ENCODE data around the gene FNBP1. TPM values are rescaled to one million over a fixed set of nuclear protein-coding genes. Genes with fewer than 3 reads are reported as not detected.

The FNBP1 gene
- total and polyA plus RNA-seq, 8 donors = 5.3 to 18.5 (median 7.1) TPM

GRCh38 chr9:130078547-130078946 is 35.6 kb upstream of the FNBP1 start:
- no peak for FAIRE-seq

GRCh38 chr9:130073373-130073772 is 30.4 kb upstream of the FNBP1 start:
- Histone ChIP-seq H3K27ac (peak overlapping the region in 2 of 4 donors; percentile 37 to 60), H3K4me3 (no peak overlapping the region), H3K9me3 (no peaks in the 10 kb centered on the region), H3K36me3 (peaks cover 0 to 19% (median 6%) of the 10 kb centered on the region in 3 donors), H3K4me1 (peaks cover 0 to 13% (median 0%) of the 10 kb centered on the region in 3 donors), H3K27me3 (no peaks in the 10 kb centered on the region)
- DNase-seq = no peak
- FAIRE-seq = no peak
- no peak for TF ChIP-seq CTCF (IDR thresholded peaks at IDR 0.05)
- peak in 2 of 4 donors; percentile 43 to 65 for ATAC-seq
- WGBS, 2 donors = 47 to 51% methylated on average over 2 of the region's 2 CpGs
- intact Hi-C loops (cut with DNase I) = no loop called here

More at GRCh38 chr9:130078547-130078946, 35.6 kb upstream of the FNBP1 start:
- Histone ChIP-seq H3K27ac (no peak overlapping the region), H3K9me3 (no peaks in the 10 kb centered on the region), H3K4me3 (no peak overlapping the region), H3K27me3 (no peaks in the 10 kb centered on the region), H3K4me1 (peaks cover 0 to 8% (median 0%) of the 10 kb centered on the region in 3 donors), H3K36me3 (peaks cover 0 to 43% (median 12%) of the 10 kb centered on the region in 3 donors)
- 91 to 100% methylated on average over 3 of the region's 3 CpGs for WGBS, 2 donors
- peak in 1 of 6 donors; percentile 3 for DNase-seq
- no peak for TF ChIP-seq CTCF (IDR thresholded peaks at IDR 0.05)
- intact Hi-C loops (cut with DNase I) = no loop called here
- no peak for ATAC-seq

GRCh38 chr9:130072515-130073235 is 29.7 kb upstream of the FNBP1 start:
- Histone ChIP-seq H3K27me3 (no peaks in the 10 kb centered on the region), H3K9me3 (no peaks in the 10 kb centered on the region), H3K4me1 (peaks cover 0 to 13% (median 0%) of the 10 kb centered on the region in 3 donors), H3K36me3 (peaks cover 0 to 14% (median 5%) of the 10 kb centered on the region in 3 donors), H3K27ac (peak overlapping the region in 1 of 4 donors; percentile 60), H3K4me3 (no peak overlapping the region)
- intact Hi-C loops (cut with DNase I) = no loop called here
- 85 to 88% methylated on average over 9 of the region's 9 CpGs for WGBS, 2 donors
- DNase-seq (no peak), FAIRE-seq (no peak), ATAC-seq (no peak)
- TF ChIP-seq CTCF (IDR thresholded peaks at IDR 0.05) = no peak

- intact Hi-C loops (cut with DNase I) = loop anchor here in 1 of 3 donors (10.0 kb wide), 1 partner anchor 184 kb away; no protein-coding TSS in a partner anchor
- TF ChIP-seq CTCF (IDR thresholded peaks at IDR 0.05) = no peak
- Histone ChIP-seq H3K27ac (no peak overlapping the region), H3K4me3 (no peak overlapping the region), H3K27me3 (no peaks in the 10 kb centered on the region), H3K4me1 (peaks cover 0 to 10% (median 0%) of the 10 kb centered on the region in 3 donors), H3K9me3 (no peaks in the 10 kb centered on the region), H3K36me3 (no peaks in the 10 kb centered on the region)
- ATAC-seq = no peak
- DNase-seq = no peak
- 80 to 81% methylated on average over 1 of the region's 1 CpG for WGBS, 2 donors
- FAIRE-seq = no peak
Observed at GRCh38 chr9:130069048-130069447, 26.1 kb upstream of the FNBP1 start.

GRCh38 chr9:130064621-130065020 is 21.6 kb upstream of the FNBP1 start:
- intact Hi-C loops (cut with DNase I) = loop anchor here in 1 of 3 donors (10.0 kb wide), 1 partner anchor 180 kb away; no protein-coding TSS in a partner anchor
- 97 to 100% methylated on average over 4 of the region's 4 CpGs for WGBS, 2 donors
- DNase-seq (no peak), FAIRE-seq (no peak), ATAC-seq (no peak)
- Histone ChIP-seq H3K4me3 (no peak overlapping the region), H3K27ac (no peak overlapping the region), H3K9me3 (no peaks in the 10 kb centered on the region), H3K36me3 (no peaks in the 10 kb centered on the region), H3K4me1 (no peaks in the 10 kb centered on the region), H3K27me3 (no peaks in the 10 kb centered on the region)
- no peak for TF ChIP-seq CTCF (IDR thresholded peaks at IDR 0.05)

All from pancreas (tissue), 10 donors.